NCI-H1048 (cell line): Measurements from ENCODE around the gene PDE2A.

Experiments
- DNase-seq: peaks from one replicate; lab custom pipeline; 2025; lab: John Stamatoyannopoulos, UW

Gene PDE2A

DNA sequence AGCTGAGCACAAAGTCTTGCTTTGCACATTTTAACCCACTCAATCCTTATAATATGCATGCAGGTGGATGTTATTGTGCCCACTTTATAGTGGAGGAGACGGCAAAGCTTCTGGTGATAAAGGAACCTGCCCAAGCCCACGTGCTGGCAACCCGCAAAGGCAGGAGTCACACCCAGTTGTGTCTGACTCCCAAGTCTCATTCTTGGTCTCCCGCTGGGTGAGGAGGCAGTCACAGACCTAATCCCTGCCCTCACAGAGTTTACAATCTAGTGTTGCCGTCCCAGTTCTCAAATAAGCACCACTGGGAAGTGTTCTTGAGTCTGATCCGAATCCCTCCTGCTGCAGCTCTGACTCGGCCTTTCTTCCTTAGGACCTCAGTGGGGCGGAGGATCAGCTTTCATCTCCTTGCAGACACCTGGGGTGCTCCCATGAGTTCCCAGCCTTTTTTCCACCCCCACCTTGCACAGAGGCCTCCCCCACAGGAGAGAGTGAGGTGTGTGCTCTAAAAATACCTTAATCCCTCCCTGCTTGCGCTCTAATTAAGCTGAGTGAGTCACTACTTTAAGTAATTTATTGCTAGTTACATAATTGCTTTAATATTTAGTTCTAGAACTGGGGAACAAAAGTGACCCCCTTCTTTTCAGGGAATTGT is 15.1 kb downstream of the PDE2A start:
- no peak for DNase-seq

GRCh38 chr11:72657411-72658100 is 16.7 kb downstream of the PDE2A start:
- DNase-seq: no peak

GRCh38 chr11:72655896-72656464 is 18.2 kb downstream of the PDE2A start:
- DNase-seq: no peak

DNA sequence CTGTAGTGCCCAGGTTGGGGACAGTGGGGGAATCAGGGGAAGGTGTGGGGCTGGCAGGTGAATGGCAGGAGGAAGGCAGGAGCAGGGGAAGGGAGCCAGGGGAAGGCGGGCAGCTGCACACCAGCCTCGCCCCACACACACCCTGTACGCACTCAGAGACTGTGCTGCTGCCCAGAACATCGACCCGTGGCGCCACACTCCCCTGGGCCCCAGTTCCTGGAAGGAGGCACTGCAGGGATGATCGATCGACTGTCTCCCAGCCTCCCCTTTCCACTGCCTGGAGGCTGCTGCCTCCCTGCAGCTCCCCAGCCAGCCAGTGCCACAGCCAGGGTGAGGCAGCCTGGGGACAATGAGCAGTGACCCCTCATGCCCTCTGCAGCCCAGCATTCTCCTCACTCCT is 19.2 kb downstream of the PDE2A start:
- DNase-seq: no peak

GRCh38 chr11:72653649-72654048 is 20.6 kb downstream of the PDE2A start:
- DNase-seq: no peak

- no peak for DNase-seq
Measured at GRCh38 chr11:72652873-72653630, 21.2 kb downstream of the PDE2A start.

DNA sequence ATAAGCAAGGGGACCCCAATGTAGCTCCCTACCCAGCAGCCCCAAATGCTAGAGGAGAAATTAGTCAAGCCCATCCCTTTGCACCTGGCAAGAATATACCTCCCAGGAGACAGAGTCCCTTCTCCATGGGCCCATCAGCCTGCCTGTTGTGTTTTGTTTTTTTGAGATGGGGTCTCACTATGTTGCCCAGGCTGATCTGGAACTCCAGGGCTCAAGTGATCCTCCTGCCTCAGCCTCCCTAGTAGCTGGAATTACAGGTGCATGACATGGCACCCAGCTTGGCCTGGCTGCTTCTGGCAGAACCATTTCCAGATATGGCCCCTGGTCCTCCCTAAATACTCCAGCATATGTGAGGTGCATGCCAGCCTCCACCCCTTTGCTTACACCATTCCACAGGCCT is 22.1 kb downstream of the PDE2A start:
- no peak for DNase-seq

DNA sequence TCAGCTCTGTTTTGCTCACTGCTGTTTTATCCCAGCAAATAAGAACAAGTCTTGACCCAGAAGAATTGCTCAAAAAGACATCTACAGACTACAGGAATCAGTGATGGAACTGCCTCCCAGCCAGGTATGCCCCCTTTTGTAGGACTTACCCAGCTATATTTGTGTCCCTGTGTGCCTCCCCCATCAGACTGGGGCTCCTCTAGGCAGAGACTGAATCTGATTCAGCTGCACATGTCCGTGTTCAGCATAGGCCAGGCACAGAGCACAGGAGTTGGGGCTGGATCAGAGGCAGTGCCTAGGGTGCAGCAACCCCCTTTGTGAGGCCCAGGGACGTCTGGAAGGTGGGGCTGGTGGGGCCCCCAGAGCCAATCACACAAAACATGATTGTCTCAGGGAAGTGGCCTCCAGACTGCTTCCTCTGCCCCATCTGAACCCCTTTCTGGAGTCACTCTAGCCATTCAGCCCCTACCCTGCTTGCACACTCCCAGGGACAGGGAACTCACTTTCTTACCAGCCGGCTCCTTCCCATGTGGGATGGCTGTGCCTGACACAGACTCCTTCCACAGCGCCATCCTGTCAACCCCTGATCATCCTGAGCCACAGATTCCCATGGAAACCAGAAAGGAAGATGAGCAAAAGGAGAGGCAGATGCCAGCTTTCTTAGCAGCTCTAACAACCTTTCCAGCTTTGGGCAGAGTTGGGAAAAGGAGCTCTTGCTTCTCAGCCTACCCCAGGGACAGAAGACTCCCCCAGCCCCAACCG is 24.8 kb downstream of the PDE2A start:
- DNase-seq: no peak

DNA sequence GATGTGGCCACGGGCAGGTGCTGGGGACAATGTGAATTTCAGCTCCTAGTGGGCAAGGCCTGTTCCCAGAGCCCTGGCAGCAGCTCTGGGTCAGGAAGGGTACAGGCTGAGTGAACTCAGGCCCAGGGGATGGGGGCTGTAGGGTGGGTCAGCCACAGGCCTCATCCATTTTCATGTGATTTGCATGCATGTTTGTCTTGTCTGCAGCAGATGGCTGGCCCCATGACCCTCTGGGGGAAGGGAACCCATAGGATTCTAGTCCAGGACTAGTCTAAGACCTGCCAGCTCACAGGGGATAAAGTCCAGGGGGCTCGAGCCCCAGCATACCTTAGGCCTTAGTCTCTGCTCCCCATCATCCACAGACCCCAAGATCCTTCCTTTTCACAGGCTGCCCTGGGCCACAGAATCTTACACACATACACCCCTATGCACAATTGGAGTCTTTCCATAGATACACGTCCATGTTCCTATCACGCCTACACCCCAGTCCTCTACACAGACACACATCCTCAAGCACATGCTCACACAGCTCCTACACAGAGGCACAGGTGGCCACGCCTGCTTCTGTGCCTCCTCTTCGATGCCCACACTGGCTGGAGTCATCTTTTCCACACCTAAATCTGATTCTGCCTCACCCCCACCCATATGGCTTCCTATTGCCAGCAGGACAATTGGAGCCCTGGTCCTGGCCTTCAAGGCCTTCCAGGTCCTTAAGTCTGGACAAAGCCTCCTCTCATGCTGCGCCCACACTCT is 25.7 kb downstream of the PDE2A start:
- DNase-seq: no peak

GRCh38 chr11:72647882-72648281 is 26.3 kb downstream of the PDE2A start:
- no peak for DNase-seq

GRCh38 chr11:72646472-72646871 is 27.8 kb downstream of the PDE2A start:
- DNase-seq: no peak

GRCh38 chr11:72646024-72646423 is 28.2 kb downstream of the PDE2A start:
- no peak for DNase-seq

DNA sequence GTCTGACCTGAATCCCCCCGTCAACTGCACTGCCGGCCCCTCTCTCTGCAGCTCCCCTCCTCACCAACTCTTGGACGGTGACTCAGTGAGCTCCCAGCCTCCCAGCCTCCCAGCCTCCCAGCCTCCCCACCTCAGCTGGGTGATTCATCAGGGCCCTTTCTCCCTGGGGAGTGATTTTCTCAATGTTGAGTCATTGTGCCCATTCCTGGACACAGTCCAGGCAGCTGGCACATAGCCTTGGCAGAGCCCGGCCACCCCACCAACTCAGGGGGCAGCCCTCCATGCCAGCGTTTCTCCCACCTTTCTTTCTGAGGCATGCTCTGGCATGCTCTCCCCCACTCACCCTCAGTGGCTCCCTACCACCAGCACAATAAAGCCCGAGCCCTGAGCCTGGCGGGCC is 30.7 kb downstream of the PDE2A start:
- DNase-seq: no peak

DNA sequence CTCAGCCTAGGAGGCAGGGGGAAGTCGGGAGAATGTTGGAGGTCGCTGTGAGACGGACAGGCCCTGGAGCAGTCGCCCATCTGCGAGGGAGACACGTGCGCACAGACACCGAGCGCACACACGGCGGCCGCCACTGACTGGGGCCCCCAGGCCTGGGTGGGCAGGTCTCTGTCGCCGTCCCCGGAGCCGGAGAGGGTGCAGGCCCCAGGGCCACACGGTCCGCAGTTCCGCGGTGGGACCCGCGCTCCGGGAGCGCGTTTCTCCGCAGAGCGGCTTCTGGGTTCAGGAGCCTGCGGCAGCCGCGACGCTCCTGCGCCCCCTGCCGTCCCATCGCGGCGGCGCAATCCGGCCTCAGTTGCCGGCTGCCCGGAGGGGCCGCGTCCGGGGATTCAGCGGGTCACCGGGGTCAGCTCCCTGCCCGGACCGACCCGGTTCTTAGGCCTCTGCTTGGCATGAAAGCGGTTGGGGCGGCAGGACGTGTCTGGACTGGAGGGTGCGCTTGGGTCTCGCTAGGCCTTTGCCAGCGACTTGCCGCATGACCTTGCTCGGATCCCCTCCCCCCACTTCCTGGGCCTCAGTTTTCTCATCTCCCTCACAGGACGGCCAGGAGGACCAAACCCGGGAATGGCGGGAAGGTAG is 31.2 kb downstream of the PDE2A start:
- no peak for DNase-seq

DNA sequence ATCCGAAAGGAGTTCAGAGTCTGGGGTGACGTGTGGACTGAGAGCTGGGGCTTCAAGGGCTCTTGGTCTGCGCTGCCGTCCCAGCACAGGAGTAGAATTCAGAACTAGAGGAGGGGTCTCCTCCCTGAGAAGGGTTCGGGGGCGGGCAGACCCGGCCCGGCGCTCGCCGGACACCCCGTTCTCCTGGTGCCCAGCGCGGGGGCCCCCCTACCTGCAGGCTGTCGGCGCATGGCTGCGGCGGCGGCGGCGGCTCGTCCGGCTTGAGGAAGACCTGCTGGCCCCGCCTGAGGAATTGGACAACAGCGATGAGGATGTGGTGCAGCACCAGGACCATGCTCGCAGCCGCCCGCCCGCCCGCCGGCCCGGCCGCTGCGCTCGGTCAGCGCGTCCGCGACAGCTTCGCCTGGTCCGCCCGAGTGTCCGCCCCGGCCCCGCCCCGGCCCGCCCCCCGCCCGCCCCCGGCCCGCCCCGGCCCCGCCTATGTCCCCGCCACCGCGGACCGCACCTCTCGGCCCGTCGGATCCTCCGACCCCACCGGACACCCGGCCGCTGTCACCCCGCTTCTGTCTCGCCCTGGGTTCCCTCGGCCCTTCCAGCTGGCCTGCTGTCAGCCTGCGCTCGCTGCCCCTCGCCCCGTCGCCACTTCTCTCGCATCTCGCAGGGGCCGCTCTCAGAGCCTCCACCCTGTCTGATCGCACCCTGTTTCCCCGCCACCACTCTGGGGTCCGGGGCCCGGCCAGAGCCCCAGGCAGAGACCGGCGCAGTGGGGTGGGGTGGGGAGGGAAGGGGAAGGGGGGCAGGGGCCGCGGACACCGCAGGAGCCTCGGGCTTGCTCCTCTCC is 32.0 kb downstream of the PDE2A start:
- DNase-seq: no peak

- no peak for DNase-seq
Measured at GRCh38 chr11:72641522-72642042, 32.6 kb downstream of the PDE2A start.

DNA sequence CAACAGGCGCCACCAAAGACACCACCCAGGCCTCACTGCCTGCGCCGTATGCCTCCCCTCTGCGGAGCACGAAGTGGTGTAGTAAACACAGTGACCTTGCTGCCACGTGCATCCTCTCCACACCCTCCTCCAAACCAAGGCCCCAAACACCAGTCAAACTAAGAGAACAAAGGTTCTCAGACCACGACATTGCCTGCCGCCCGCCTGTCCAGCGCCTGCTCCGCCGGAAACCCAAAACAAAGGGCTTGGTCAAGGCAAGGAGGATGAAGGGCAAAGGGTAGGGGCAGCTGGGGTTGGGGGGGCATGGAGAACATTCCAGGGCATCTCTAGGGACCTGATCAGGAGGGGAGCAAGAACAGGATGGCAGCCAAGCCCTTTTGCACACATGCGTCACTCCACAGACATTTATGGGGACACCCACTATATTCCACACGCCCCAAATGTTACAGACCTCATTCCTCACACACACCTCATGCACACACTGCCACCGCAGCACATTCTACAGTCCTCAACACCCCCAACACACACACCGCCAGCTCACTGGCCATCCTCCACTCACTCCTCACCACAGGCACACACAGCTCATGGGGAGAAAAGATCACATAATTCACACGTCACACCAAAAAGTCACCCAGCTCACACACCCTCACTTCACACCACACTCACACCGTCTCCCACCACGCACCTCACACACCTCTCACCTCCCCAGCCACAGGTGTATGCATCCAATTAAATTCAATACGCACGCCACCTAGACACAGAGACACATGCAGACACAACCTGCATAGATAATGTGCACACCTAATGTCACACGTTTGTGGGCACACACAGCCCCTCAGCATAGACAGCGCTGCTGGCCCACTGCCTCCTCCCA is 34.5 kb downstream of the PDE2A start:
- DNase-seq: no peak

- no peak for DNase-seq
Measured at GRCh38 chr11:72637926-72638325, 36.3 kb downstream of the PDE2A start.

- no peak for DNase-seq
Measured at GRCh38 chr11:72637198-72637597, 37.0 kb downstream of the PDE2A start.
